Nephron (organoid): ENCODE measurements around the gene TSPAN11.
"Not testable (repeated sequence)": the region's sequence is repeated elsewhere in the genome, so short reads cannot be mapped to it uniquely, and the experiment has no call there.

Experiments
- H3K27ac Mint-ChIP-seq, 3 experiments: 2 replicates each; pipeline ENCODE4 v1.8.0; 2020; ENCODE audit warnings: mixed read lengths in 3 of 3, mild to moderate bottlenecking in 2 of 3, moderate library complexity in 1 of 3
- H3K27me3 Mint-ChIP-seq: 2 replicates; pipeline ENCODE4 v1.8.0; 2021; ENCODE audit warnings: low read depth, mild to moderate bottlenecking, moderate library complexity, mixed read lengths
- H3K36me3 Mint-ChIP-seq: 2 replicates; pipeline ENCODE4 v1.8.0; 2020; ENCODE audit warnings: low read depth, mixed read lengths
- H3K4me1 Mint-ChIP-seq: 2 replicates; pipeline ENCODE4 v1.8.0; 2020; ENCODE audit warnings: mixed read lengths
- H3K4me3 Mint-ChIP-seq, 3 experiments: 2 replicates each; pipeline ENCODE4 v1.8.0; 2020; ENCODE audit warnings: mild to moderate bottlenecking in 3 of 3, mixed read lengths in 3 of 3, moderate library complexity in 2 of 3
- H3K9me3 Mint-ChIP-seq: 2 replicates; pipeline ENCODE4 v1.8.0; 2020; ENCODE audit warnings: mixed read lengths
- TF ChIP-seq, protein P1 (sequence below), 3 experiments: fragments of 200-600 bp; sonication (generic); IDR thresholded peaks; one replicate each; pipeline ENCODE4 v1.5.0; 2021; ENCODE audit warnings: antibody characterized with exemption in 3 of 3; ENCODE audit not compliant: unreplicated experiment in 3 of 3

TSPAN11 gene

DNA sequence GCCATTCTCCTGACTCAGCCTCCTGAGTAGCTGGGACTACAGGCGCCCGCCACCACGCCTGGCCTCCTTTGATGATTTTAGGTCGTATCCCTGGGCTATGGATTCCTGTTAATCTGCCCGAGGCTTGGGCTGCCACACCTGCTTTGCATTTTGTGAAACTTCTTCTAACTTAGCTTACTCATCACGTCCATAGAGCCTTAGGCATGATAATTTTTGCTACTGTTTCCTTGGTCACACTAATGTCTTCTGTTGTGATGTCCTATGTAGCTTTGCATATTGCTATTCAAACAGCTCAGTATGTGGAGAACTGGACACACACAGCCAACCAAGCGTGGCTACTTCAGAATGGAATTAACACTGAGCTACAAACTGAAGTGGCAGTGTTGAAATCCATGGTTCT, 99.7 kb downstream of the TSPAN11 start:
- H3K4me1 Mint-ChIP-seq: no peaks in the 10 kb centered on the region
- TF ChIP-seq, protein P1, sequence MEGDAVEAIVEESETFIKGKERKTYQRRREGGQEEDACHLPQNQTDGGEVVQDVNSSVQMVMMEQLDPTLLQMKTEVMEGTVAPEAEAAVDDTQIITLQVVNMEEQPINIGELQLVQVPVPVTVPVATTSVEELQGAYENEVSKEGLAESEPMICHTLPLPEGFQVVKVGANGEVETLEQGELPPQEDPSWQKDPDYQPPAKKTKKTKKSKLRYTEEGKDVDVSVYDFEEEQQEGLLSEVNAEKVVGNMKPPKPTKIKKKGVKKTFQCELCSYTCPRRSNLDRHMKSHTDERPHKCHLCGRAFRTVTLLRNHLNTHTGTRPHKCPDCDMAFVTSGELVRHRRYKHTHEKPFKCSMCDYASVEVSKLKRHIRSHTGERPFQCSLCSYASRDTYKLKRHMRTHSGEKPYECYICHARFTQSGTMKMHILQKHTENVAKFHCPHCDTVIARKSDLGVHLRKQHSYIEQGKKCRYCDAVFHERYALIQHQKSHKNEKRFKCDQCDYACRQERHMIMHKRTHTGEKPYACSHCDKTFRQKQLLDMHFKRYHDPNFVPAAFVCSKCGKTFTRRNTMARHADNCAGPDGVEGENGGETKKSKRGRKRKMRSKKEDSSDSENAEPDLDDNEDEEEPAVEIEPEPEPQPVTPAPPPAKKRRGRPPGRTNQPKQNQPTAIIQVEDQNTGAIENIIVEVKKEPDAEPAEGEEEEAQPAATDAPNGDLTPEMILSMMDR (IDR thresholded peaks at IDR 0.05; ENCODE audit: unreplicated experiment in 3 of 3): no peak
- H3K27me3 Mint-ChIP-seq: peaks cover 8% of the 10 kb centered on the region
- H3K36me3 Mint-ChIP-seq: no peaks in the 10 kb centered on the region
- peaks cover 2% of the 10 kb centered on the region for H3K9me3 Mint-ChIP-seq
- no peak overlapping the region for H3K27ac Mint-ChIP-seq
- H3K4me3 Mint-ChIP-seq: no peak overlapping the region

DNA sequence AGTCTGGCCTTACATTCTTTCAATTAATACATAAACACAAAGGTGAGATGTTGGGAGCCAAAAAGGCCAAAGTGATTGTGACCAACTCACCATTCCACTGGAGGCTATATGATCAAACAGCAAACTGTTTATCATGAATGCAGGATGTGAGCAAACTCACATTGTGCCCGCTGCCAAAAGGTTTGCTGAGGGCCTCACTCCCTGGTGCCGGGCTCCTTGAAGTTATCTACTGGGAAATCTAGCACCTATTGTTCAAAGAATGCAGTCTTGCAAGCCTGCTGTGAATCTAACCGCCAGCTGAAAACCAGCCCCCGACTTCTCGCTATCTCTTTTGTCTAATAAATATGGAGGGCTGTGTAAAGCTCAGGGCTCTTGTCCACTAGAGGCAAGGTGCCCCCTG, 100.5 kb downstream of the TSPAN11 start:
- H3K9me3 Mint-ChIP-seq, H3K4me1 Mint-ChIP-seq, H3K27ac Mint-ChIP-seq, H3K4me3 Mint-ChIP-seq, H3K36me3 Mint-ChIP-seq: not testable (repeated sequence)
- peaks cover 12% of the 10 kb centered on the region for H3K27me3 Mint-ChIP-seq

DNA sequence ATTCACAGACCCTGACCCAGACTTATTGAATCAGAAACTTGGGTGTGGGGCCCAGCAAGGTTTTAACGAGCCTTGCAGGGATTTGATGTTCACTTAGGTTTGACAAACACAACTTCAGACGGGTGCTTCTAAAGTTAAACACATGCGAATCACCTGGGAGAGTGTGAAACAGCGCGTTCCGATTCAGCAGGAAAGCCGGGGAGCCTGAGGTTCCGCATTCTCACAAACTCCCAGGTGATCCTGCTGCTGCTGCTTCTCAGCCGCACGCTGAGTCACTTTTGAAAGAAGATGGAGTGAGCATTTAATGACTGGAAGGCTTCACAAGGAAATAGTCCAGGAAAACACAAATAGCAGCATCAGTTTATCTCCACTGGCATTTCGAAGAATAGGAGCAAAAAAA, 102.9 kb downstream of the TSPAN11 start:
- no peak overlapping the region for H3K27ac Mint-ChIP-seq
- H3K9me3 Mint-ChIP-seq: peaks cover 2% of the 10 kb centered on the region
- TF ChIP-seq, protein P1 (IDR thresholded peaks at IDR 0.05; ENCODE audit: unreplicated experiment in 3 of 3): no peak
- no peak overlapping the region for H3K4me3 Mint-ChIP-seq
- no peaks in the 10 kb centered on the region for H3K36me3 Mint-ChIP-seq
- H3K27me3 Mint-ChIP-seq: peaks cover 14% of the 10 kb centered on the region
- H3K4me1 Mint-ChIP-seq: no peaks in the 10 kb centered on the region

DNA sequence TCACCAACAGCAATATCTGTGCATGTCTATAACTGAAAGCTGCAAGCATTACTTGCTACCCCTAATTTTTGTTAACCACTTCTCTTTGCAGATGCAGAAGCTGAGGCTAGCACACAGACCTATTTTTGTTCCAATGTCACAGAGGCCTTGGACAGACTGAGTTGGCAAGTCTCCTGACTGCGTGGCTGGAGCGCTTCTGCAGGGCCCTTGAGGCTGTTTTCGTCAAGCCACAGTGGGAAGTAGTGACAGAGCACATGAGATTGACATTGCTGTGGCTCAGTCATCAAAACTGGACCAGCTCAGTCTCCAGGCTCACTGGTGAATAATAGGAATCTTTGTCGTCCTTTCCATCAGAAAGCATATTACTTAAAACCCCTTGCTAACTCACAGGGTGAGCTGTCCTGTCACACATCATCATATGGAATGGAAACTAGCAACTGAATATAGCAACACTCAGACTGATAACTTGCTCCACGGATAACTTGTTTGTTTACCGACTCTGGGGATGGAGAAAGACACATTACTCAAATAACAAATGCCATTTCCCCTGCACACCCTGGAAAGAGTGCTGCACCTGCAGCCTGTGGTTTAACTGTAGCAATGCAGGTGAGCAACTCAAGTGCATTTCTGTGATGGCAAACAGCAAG, 103.5 kb downstream of the TSPAN11 start:
- H3K36me3 Mint-ChIP-seq: no peaks in the 10 kb centered on the region
- TF ChIP-seq, protein P1 (IDR thresholded peaks at IDR 0.05; ENCODE audit: unreplicated experiment in 3 of 3): no peak
- H3K27me3 Mint-ChIP-seq: peaks cover 14% of the 10 kb centered on the region
- H3K27ac Mint-ChIP-seq: no peak overlapping the region
- no peak overlapping the region for H3K4me3 Mint-ChIP-seq
- peaks cover 2% of the 10 kb centered on the region for H3K9me3 Mint-ChIP-seq
- H3K4me1 Mint-ChIP-seq: no peaks in the 10 kb centered on the region

DNA sequence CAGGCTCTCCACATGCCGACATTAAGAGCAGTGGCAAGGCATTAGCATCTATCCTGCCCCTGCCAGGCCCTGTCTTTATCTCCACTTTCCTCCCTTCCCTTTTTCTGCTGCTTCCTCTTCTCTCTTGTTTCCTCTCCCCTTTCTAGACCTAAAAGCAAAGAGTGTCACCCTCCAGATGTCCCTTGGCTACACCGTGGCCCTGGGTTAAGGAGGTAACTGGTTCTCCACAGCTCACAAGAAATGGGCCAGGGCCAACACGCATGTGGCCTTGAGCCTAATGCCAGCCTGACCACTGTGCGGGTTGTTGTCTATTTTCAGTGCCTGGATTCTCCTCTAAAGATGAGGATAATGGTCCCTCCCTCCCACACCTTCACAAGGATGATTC, 105.4 kb downstream of the TSPAN11 start:
- Mint-ChIP-seq H3K9me3 (peaks cover 2% of the 10 kb centered on the region), H3K27ac (no peak overlapping the region), H3K27me3 (peaks cover 20% of the 10 kb centered on the region), H3K36me3 (no peaks in the 10 kb centered on the region), H3K4me1 (peaks cover 9% of the 10 kb centered on the region), H3K4me3 (no peak overlapping the region)
- TF ChIP-seq, protein P1 (IDR thresholded peaks at IDR 0.05; ENCODE audit: unreplicated experiment in 3 of 3): no peak

DNA sequence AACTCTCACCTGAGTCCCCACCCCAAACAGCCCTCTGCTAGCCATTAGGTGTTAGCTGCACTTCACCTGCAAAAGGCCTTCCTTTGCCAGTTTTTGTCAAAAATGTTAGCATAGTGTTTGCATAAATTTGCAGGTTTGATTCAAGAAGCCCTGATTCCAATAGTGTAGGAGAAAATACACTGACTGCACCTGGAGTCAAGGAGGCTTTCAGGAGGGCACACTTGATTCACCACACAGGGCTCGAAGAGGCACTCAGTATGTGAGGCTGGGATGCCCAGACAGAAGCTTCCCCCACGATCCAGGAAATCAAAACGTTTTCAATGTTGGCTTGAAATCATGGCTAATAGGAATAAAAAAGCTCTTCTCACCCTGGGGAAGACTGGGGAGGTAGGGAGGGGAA, 106.6 kb downstream of the TSPAN11 start:
- Mint-ChIP-seq H3K4me3 (no peak overlapping the region), H3K9me3 (no peaks in the 10 kb centered on the region), H3K27ac (no peak overlapping the region), H3K27me3 (peaks cover 20% of the 10 kb centered on the region), H3K4me1 (peaks cover 9% of the 10 kb centered on the region), H3K36me3 (no peaks in the 10 kb centered on the region)
- TF ChIP-seq, protein P1 (IDR thresholded peaks at IDR 0.05; ENCODE audit: unreplicated experiment in 3 of 3): no peak
